GM12892 (cell line): ENCODE measurements around the gene ALKBH6.
"Not testable (repeated sequence)": the region's sequence is repeated elsewhere in the genome, so short reads cannot be mapped to it uniquely, and the experiment has no call there.

Experiments used
- POLR2A ChIP-seq: IDR thresholded peaks from 2 replicates; pipeline ENCODE4 v1.6.1; 2011; ENCODE audit warnings: low read depth, low read length, control low read depth
- POLR2AphosphoS5 ChIP-seq: IDR thresholded peaks from 2 replicates; pipeline ENCODE4 v1.6.1; 2011; ENCODE audit warnings: low read depth, low read length, control low read depth
- TAF1 ChIP-seq: IDR thresholded peaks from 2 replicates; pipeline ENCODE4 v1.6.1; 2011; ENCODE audit warnings: low read depth, mild to moderate bottlenecking, control low read depth, low read length, borderline replicate concordance

GRCh38 chr19:36041092-36041491 lies 27.1 kb upstream of the ALKBH6 start:
- not testable (repeated sequence) for TF ChIP-seq TAF1, POLR2A, POLR2AphosphoS5
